ENCODE data around the gene OPCML.

The OPCML gene

GRCh38 chr11:132960273-132961078 lies 571.8 kb downstream of the OPCML start:
- TF ChIP-seq, protein P1, sequence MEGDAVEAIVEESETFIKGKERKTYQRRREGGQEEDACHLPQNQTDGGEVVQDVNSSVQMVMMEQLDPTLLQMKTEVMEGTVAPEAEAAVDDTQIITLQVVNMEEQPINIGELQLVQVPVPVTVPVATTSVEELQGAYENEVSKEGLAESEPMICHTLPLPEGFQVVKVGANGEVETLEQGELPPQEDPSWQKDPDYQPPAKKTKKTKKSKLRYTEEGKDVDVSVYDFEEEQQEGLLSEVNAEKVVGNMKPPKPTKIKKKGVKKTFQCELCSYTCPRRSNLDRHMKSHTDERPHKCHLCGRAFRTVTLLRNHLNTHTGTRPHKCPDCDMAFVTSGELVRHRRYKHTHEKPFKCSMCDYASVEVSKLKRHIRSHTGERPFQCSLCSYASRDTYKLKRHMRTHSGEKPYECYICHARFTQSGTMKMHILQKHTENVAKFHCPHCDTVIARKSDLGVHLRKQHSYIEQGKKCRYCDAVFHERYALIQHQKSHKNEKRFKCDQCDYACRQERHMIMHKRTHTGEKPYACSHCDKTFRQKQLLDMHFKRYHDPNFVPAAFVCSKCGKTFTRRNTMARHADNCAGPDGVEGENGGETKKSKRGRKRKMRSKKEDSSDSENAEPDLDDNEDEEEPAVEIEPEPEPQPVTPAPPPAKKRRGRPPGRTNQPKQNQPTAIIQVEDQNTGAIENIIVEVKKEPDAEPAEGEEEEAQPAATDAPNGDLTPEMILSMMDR (IDR thresholded peaks at IDR 0.05): no peak

- TF ChIP-seq, protein P1 (IDR thresholded peaks at IDR 0.05): no peak
Observed at GRCh38 chr11:132959693-132960092, 572.6 kb downstream of the OPCML start.

- TF ChIP-seq, protein P1 (IDR thresholded peaks at IDR 0.05): no peak
Observed at GRCh38 chr11:132957881-132958280, 574.4 kb downstream of the OPCML start.

DNA sequence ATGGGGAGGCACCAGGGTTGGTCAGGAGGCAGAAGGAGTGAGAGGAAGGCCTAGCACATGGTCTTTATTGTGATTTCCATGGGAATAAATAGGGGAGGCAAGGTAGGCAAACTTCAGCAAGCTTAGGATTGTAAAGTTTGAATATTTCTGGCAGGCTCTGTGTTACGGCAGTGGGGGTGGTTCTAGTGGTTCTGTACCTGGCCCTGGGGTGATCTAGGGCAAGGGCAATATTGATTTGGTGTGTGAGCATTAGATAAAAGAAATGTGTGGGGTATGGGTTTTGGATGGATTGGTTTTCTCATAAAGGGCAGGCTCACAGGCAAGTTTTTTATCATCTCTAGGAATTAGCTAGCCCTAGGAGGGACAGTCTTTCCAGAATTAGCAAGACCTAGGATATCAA lies 584.0 kb downstream of the OPCML start:
- TF ChIP-seq, protein P1 (IDR thresholded peaks at IDR 0.05): no peak

DNA sequence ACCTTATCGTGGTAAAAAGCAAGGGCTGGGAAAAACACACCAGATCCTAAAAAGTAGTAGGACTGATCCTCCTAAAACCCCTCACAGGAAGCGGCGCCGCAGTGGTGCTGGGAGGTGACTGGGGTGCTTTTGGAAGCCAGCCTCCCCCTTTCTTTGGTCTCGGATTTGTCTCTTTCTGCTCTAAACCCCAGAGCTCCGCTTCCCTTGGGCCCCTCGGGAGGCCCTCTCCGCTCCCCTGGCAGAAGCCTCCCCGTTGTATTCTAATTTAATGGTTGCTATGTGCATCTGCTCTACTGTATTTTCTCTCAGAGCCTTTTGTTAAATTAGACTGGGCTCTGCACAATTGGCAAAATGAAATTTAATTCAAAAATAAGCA lies 587.7 kb downstream of the OPCML start:
- TF ChIP-seq, protein P1 (IDR thresholded peaks at IDR 0.05): no peak

DNA sequence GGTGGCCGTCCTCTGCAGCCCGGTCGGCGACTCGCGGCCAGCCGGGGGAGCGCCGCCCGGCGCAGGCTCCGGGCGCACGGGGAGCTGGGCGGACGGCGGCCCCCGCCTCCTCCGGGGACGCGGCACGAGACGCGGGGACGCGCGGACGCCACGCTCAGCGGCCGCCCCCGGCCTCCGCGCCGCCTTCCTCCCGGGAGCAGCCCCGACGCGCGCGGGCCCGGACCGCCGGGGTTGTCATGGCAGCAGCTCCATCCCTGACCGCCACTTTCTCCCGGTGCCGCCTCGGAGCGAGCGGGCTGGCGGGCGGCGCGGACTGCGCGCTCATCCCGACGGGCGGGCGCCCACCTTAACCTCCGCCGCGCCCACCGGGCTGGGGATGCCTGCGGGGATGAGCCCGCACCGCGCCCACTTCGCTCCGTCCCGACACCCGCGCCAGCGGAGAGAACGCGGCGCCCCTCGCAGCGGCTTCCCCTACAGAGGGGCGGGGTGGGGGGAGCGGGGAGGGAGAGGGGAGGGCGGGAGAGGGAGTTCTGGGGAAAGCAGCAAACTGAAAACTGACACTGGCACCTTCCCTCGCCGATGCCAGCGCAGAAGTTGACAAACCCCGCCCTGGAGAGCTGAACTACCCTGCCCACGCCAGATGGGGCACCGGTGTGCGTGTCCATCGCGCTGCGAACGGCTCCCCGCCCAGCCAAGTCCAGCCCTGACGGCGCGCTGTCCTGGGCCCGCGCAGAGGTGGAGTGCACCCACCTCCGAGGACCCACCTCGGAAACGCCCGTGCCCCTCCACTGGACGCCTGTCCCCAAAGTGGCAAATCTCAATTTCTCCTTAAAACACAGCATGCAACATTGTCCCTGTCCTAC lies 588.4 kb downstream of the OPCML start:
- TF ChIP-seq, protein P1 (IDR thresholded peaks at IDR 0.05): no peak

- TF ChIP-seq, protein P1 (IDR thresholded peaks at IDR 0.05): no peak
Observed at GRCh38 chr11:132943357-132943705, 589.0 kb downstream of the OPCML start.
